ENCODE measurements around the gene CMTM4.
"Not testable (repeated sequence)": the region's sequence is repeated elsewhere in the genome, so short reads cannot be mapped to it uniquely, and the experiment has no call there.

CMTM4 gene

DNA sequence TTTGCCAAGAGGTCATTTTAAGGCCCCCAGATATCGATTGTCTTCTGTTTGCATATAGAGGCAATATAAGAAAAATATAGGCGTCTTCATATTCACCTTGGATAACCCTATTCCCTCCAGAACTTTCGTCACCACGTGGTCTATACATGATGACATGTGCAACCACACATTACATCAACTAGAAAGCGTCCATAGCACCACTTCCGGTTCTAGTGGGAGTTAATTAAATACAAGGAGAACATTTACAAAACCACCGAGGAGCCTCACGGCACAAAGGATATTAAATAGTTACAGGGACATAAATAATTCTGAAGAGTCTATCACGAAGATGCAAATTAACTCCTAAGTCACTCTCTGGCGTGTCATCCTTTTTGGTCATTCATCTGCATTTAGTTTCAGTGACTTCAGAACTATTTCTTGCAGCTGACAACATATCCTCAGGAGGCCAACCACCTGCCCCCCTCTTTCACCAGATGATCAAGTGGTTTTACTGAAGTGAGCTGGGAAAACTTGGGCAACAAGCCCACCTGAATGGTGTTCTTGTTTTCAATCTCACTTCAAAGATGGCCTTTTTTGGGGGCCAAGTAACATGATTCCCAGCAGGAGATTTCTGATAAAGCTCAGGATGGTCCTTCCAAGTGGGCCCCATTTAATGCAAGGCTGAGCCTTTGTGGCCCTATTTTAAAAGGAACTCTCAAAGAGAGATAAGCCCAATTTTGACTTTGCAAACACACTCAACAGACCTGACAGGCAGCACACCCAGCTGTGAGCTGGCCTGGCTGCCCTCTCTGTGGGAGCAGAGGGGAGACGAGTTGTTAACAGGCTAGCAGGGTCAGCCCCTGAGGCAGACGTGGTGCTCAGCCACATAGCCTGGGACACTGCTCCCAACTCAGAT is 76.8 kb downstream of the CMTM4 start:
- Histone ChIP-seq H3K4me3 (ENCODE audit: low read length) (peak overlapping the region; percentile 23), H3K36me3 (ENCODE audit: insufficient read depth, low read length) (no peaks in the 10 kb centered on the region), H3K4me1 (ENCODE audit: control insufficient read depth, insufficient read depth, low read length) (peaks cover 49% of the 10 kb centered on the region), H3K27me3 (ENCODE audit: control insufficient read depth, insufficient read depth, low read length) (no peaks in the 10 kb centered on the region), H3K9me3 (replicated peaks; ENCODE audit: low read length) (no peaks in the 10 kb centered on the region), H3K4me2 (ENCODE audit: low read length) (peak overlapping the region; percentile 69), H3K9ac (ENCODE audit: low read depth, low read length) (peak overlapping the region; percentile 75)

DNA sequence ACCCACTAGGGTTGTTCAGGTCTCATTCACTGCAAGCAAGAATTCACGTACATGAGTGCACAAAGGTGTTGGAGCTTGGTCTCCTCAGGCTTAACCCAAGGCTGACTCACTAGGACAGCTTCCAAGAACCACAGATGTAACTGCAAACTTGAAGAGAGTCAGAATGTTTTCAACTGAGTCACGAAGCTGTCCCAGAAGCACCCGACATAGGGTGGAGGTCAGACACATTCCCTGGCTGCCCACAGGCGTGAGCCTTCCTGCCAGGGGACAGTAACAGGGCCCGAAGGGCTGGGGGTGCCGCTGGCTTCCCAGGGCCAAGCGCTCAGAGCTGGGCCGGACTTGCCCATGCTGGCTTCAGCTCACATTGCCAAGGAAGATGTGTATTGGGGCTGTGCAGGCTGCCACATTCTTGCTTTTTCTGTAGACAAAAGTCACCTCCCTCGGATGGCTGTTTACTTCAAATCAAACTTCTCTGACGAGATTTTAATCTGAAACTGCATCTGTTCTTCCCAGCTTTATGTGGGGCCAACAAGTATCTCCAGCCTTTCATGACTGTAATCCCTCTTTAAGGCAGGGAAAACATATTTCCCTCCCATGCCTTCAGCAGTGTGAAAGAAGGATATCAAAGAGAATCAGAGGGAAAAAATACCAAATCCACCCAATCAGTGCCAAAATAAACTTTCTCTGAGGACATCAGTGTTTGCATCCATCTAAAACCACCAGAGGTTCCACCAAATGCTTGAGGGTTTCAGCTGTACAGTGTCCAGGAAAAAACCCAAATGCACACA is 77.8 kb downstream of the CMTM4 start:
- H3K9me3 ChIP-seq (replicated peaks; ENCODE audit: low read length), result no peaks in the 10 kb centered on the region
- peak overlapping the region; percentile 69 for H3K4me2 ChIP-seq (ENCODE audit: low read length)
- H3K4me3 ChIP-seq (ENCODE audit: low read length), result peak overlapping the region; percentile 23
- H3K4me1 ChIP-seq (ENCODE audit: control insufficient read depth, insufficient read depth, low read length), result peaks cover 49% of the 10 kb centered on the region
- H3K36me3 ChIP-seq (ENCODE audit: insufficient read depth, low read length), result no peaks in the 10 kb centered on the region
- no peaks in the 10 kb centered on the region for H3K27me3 ChIP-seq (ENCODE audit: control insufficient read depth, insufficient read depth, low read length)
- H3K9ac ChIP-seq (ENCODE audit: low read depth, low read length), result peak overlapping the region; percentile 75

DNA sequence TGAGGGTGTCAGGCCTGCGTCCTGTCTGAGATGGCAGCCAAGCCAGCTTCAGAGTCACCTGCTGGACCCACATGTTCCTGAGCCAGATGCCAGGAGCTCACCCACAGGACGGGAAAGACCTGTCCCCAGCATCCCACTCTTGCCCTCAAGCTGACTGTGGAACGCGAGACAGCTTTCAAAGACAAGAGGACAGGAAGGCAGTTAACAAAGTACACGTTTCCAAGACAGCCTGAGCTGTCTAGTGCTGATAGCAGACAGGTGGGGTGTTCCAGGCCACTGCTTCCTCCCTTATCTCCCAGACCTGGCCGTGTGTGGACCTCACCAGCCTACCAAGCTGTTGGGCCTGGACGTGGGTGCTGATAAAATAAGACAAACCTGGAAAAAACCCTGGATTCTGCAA is 78.8 kb downstream of the CMTM4 start:
- Histone ChIP-seq H3K9me3 (replicated peaks; ENCODE audit: low read length) (no peaks in the 10 kb centered on the region), H3K9ac (ENCODE audit: low read depth, low read length) (no peak overlapping the region), H3K4me3 (ENCODE audit: low read length) (no peak overlapping the region), H3K4me1 (ENCODE audit: control insufficient read depth, insufficient read depth, low read length) (peaks cover 49% of the 10 kb centered on the region), H3K4me2 (ENCODE audit: low read length) (no peak overlapping the region), H3K36me3 (ENCODE audit: insufficient read depth, low read length) (peaks cover 10% of the 10 kb centered on the region), H3K27me3 (ENCODE audit: control insufficient read depth, insufficient read depth, low read length) (no peaks in the 10 kb centered on the region)

DNA sequence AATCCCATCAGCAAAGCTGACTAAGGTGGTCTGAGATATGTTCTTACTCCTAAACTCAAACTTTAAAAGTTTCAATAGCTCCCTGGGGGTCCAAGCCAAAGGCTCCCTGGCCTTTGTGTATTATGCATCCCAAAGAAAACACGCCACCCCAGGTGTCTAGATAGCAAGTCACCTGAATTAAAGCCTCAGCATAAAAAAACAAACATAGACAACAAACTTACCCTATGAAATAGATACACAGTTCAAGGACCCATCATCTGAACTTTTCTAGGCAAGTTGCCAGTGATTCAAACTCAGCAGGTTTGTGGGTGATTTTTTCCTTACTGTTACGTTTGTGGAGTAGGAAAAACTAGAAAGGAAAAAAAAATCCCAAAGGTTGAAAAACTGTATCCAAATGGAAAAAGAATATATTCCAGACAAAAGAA is 79.5 kb downstream of the CMTM4 start:
- Histone ChIP-seq H3K4me3 (ENCODE audit: low read length) (no peak overlapping the region), H3K4me1 (ENCODE audit: control insufficient read depth, insufficient read depth, low read length) (peaks cover 50% of the 10 kb centered on the region), H3K36me3 (ENCODE audit: insufficient read depth, low read length) (peaks cover 14% of the 10 kb centered on the region), H3K27me3 (ENCODE audit: control insufficient read depth, insufficient read depth, low read length) (no peaks in the 10 kb centered on the region), H3K9me3 (replicated peaks; ENCODE audit: low read length) (no peaks in the 10 kb centered on the region), H3K4me2 (ENCODE audit: low read length) (no peak overlapping the region), H3K9ac (ENCODE audit: low read depth, low read length) (no peak overlapping the region)

DNA sequence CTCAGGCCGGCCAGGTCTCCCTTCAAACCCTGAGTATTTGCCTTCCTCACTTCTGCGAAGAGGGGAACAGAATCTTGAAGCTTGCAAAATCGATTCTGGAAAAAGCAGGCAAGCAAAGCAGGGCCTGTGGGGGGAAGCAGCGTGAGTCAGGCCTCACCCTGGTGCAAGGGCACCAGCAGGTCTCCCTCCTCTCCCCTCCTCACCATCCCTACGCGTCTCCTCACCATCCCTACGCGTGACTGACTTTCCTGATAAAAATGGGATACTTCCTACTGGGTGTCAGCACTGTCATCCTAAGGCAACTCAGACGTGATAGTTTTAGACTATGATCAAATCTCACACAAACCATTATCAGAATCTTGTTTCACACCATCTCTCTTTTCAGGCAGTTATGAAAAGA is 80.0 kb downstream of the CMTM4 start:
- Histone ChIP-seq H3K9ac (ENCODE audit: low read depth, low read length) (no peak overlapping the region), H3K4me3 (ENCODE audit: low read length) (no peak overlapping the region), H3K4me1 (ENCODE audit: control insufficient read depth, insufficient read depth, low read length) (peaks cover 53% of the 10 kb centered on the region), H3K9me3 (replicated peaks; ENCODE audit: low read length) (no peaks in the 10 kb centered on the region), H3K4me2 (ENCODE audit: low read length) (no peak overlapping the region), H3K36me3 (ENCODE audit: insufficient read depth, low read length) (peaks cover 16% of the 10 kb centered on the region), H3K27me3 (ENCODE audit: control insufficient read depth, insufficient read depth, low read length) (no peaks in the 10 kb centered on the region)

DNA sequence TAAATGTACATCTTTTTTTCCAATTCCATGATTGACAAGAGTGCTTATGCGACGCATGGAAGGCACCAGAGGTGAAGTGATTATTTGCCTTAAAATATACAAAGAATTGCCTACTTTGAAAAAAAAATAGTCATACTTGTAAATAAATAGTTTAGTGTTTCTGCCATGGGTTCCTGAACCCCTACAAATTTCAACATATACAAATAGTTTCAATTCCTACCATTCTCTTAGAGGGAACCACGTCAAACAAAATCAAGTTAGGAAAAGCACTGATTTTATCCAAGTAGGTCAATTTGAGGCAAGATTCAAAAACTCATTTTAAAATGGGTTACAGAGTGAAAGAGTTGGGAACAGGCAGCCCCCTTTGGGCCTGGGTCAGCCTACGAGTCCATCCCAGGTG is 80.4 kb downstream of the CMTM4 start:
- Histone ChIP-seq H3K9ac (ENCODE audit: low read depth, low read length) (no peak overlapping the region), H3K9me3 (replicated peaks; ENCODE audit: low read length) (no peaks in the 10 kb centered on the region), H3K4me1 (ENCODE audit: control insufficient read depth, insufficient read depth, low read length) (peaks cover 49% of the 10 kb centered on the region), H3K4me3 (ENCODE audit: low read length) (no peak overlapping the region), H3K27me3 (ENCODE audit: control insufficient read depth, insufficient read depth, low read length) (no peaks in the 10 kb centered on the region), H3K4me2 (ENCODE audit: low read length) (no peak overlapping the region), H3K36me3 (ENCODE audit: insufficient read depth, low read length) (peaks cover 20% of the 10 kb centered on the region)

DNA sequence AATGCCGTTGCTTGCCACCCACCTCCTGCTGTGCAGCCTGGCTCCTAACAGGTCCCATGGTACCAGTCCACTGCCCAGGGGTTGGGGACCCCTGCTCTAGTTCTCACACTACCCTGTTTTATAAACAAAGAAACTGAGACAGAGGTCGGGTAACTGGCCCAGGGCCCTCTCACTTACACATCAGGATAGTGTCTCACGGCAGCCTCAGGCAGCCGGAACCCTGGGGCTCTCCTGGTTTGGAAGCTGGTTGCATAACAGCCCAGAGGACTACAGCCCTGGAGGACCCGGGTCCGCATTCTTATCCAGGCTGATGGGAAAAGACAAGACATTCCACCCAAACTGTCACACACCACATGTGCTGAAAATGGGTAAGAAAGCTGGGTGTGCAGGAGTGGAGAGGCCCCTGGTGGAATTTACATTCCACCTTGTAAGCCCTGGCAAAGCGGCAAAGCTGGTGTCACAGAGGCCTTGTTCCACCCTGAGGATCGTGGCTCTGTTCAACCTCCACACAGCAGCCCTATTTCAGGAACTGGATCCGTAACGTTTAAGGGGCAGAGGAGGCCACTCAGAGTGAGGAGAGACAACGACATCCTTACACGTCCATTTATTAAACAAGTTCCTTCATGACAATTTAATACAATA is 82.3 kb downstream of the CMTM4 start:
- H3K9ac ChIP-seq (ENCODE audit: low read depth, low read length), result no peak overlapping the region
- peaks cover 37% of the 10 kb centered on the region for H3K36me3 ChIP-seq (ENCODE audit: insufficient read depth, low read length)
- H3K4me3 ChIP-seq (ENCODE audit: low read length), result no peak overlapping the region
- H3K4me1 ChIP-seq (ENCODE audit: control insufficient read depth, insufficient read depth, low read length), result peaks cover 34% of the 10 kb centered on the region
- H3K9me3 ChIP-seq (replicated peaks; ENCODE audit: low read length), result no peaks in the 10 kb centered on the region
- no peak overlapping the region for H3K4me2 ChIP-seq (ENCODE audit: low read length)
- no peaks in the 10 kb centered on the region for H3K27me3 ChIP-seq (ENCODE audit: control insufficient read depth, insufficient read depth, low read length)

DNA sequence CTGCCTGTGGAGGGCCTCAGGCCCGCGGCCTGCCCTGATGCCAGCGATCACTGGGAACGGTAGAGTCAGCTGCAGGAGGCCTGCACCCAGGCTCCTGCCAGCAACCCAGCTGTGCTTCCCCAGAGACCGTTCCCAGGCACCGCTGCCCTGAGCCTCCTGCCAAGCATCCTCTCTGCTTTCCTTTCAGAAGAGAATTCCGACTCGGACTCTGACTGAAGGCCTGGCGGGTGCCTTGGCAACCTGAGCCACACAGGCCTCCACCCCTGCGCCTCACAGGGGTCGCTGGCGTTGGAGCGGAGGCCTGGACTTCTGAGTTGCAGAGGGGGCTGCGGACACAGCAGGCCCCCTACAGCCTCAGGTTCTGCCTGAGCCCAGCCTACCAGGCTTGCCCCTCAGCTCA is 84.1 kb downstream of the CMTM4 start:
- Histone ChIP-seq H3K4me3 (ENCODE audit: low read length) (no peak overlapping the region), H3K4me1 (ENCODE audit: control insufficient read depth, insufficient read depth, low read length) (peaks cover 26% of the 10 kb centered on the region), H3K9me3 (replicated peaks; ENCODE audit: low read length) (no peaks in the 10 kb centered on the region), H3K36me3 (ENCODE audit: insufficient read depth, low read length) (peaks cover 45% of the 10 kb centered on the region), H3K9ac (ENCODE audit: low read depth, low read length) (no peak overlapping the region), H3K4me2 (ENCODE audit: low read length) (no peak overlapping the region), H3K27me3 (ENCODE audit: control insufficient read depth, insufficient read depth, low read length) (no peaks in the 10 kb centered on the region)

DNA sequence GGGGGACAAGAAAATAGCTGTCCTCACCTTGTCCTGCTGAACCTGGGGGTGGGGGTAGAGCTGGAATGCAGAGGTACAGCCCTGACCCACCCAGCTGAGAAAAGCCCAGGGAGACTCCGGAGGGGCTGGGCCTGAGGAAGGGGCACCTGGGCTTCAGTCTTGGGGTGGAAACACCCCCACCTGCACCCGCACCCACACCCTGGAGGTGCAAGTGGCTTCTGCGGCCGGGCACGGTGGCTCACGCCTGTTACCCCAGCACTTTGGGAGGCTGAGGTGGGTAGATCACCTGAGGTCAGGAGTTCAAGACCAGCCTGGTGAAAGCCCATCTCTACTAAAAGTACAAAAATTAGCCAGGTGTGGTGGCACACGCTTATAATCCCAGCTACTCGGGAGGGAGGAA is 84.6 kb downstream of the CMTM4 start:
- not testable (repeated sequence) for H3K27me3 ChIP-seq (ENCODE audit: control insufficient read depth, insufficient read depth, low read length); H3K9ac ChIP-seq (ENCODE audit: low read depth, low read length); H3K4me2 ChIP-seq (ENCODE audit: low read length); H3K4me3 ChIP-seq (ENCODE audit: low read length); H3K9me3 ChIP-seq (replicated peaks; ENCODE audit: low read length)
- peaks cover 21% of the 10 kb centered on the region for H3K4me1 ChIP-seq (ENCODE audit: control insufficient read depth, insufficient read depth, low read length)
- peaks cover 45% of the 10 kb centered on the region for H3K36me3 ChIP-seq (ENCODE audit: insufficient read depth, low read length)

DNA sequence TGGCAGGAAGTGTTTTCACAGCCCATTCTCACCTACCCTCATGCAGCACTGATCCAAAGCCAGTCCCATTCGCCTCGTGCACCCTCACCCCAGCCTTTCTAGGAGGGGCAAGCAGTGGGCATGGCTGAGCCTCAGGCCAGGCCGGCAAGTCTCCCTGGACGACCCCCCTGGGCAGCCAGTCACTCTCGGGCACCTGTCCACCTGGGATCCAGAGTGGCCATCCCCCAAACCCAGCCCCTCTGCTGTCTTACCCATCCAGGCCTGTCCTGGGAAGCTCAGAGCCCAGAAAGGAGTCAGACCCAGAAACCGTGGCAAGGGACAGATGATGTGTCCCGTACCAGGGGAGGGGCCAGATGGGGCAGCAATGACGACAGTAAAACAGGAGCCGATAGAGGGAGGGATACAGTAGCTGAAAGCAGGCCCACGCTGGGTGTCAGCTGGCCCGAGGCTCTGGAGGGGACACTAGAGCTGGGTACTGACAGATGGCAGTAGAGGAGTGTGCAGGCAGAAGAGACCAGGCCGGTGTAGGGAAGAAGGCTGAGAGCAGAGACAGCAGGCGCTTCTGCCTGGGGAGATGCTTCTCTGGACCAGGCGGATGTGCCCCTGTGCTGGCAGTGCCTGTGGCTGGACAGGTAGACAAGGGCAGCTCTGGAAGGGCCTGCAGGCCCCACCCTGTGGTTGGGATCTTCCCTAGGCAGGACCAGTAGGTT is 86.3 kb downstream of the CMTM4 start:
- no peaks in the 10 kb centered on the region for H3K27me3 ChIP-seq (ENCODE audit: control insufficient read depth, insufficient read depth, low read length)
- no peaks in the 10 kb centered on the region for H3K9me3 ChIP-seq (replicated peaks; ENCODE audit: low read length)
- peaks cover 45% of the 10 kb centered on the region for H3K36me3 ChIP-seq (ENCODE audit: insufficient read depth, low read length)
- H3K4me3 ChIP-seq (ENCODE audit: low read length), result no peak overlapping the region
- H3K9ac ChIP-seq (ENCODE audit: low read depth, low read length), result no peak overlapping the region
- peaks cover 25% of the 10 kb centered on the region for H3K4me1 ChIP-seq (ENCODE audit: control insufficient read depth, insufficient read depth, low read length)
- H3K4me2 ChIP-seq (ENCODE audit: low read length), result no peak overlapping the region

DNA sequence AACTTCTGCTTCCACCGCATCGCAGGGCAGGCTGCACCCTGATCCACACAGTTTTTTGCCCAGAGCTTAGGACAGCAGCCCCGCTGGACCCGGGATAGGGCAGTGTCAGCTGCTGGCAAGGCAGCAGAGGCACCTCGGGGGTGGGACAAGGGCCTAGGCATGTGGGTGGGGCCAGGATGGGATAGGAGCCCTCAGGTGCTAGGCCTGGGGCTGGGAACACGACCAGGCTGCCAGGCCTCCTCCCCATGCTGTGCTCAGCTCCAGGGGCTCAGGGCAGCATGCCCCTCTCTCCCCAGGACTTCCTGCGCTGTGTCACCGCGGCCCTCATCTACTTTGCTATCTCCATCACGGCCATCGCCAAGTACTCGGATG is 87.4 kb downstream of the CMTM4 start:
- Histone ChIP-seq H3K4me3 (ENCODE audit: low read length) (no peak overlapping the region), H3K27me3 (ENCODE audit: control insufficient read depth, insufficient read depth, low read length) (no peaks in the 10 kb centered on the region), H3K4me2 (ENCODE audit: low read length) (peak overlapping the region; percentile 17), H3K9me3 (replicated peaks; ENCODE audit: low read length) (no peaks in the 10 kb centered on the region), H3K36me3 (ENCODE audit: insufficient read depth, low read length) (peaks cover 45% of the 10 kb centered on the region), H3K9ac (ENCODE audit: low read depth, low read length) (peak overlapping the region; percentile 11), H3K4me1 (ENCODE audit: control insufficient read depth, insufficient read depth, low read length) (peaks cover 25% of the 10 kb centered on the region)
